Measurements from ENCODE around the gene OR9Q1.

Gene OR9Q1

GRCh38 chr11:58023435-58023931, at the start of gene OR9Q1:
Gene OR9Q1, plus strand, starts transcription at chr11:58023881. Its CDS starts 155,564 bp downstream, at chr11:58179445.
- no peak for DNase-seq (ENCODE audit: low read depth in 2 of 2)

GRCh38 chr11:57974132-57974531, 49.5 kb upstream of the OR9Q1 start:
- no peak overlapping the region for H3K4me3 ChIP-seq (replicated peaks in 1 of 2; ENCODE audit: low read depth in 2 of 2, low read length in 2 of 2)
- no peak for TF ChIP-seq CTCF (IDR thresholded peaks at IDR 0.05; ENCODE audit: low read depth, low read length)
- no peak for DNase-seq (ENCODE audit: low read depth in 2 of 2)

More at GRCh38 chr11:58023435-58023931, at the start of gene OR9Q1:
- no peak for TF ChIP-seq CTCF (IDR thresholded peaks at IDR 0.05; ENCODE audit: low read depth, low read length)
- no peak within 1 kb of the TSS for H3K4me3 ChIP-seq (replicated peaks in 1 of 2; ENCODE audit: low read depth in 2 of 2, low read length in 2 of 2)

GRCh38 chr11:57974848-57975601, 48.7 kb upstream of the OR9Q1 start:
- peak in 1 of 2 donors; percentile 3 for DNase-seq (ENCODE audit: low read depth in 2 of 2)
- TF ChIP-seq CTCF (IDR thresholded peaks at IDR 0.05; ENCODE audit: low read depth, low read length), result no peak
- no peak overlapping the region for H3K4me3 ChIP-seq (replicated peaks in 1 of 2; ENCODE audit: low read depth in 2 of 2, low read length in 2 of 2)

- DNase-seq (ENCODE audit: low read depth in 2 of 2), result no peak
- TF ChIP-seq CTCF (IDR thresholded peaks at IDR 0.05; ENCODE audit: low read depth, low read length), result no peak
- no peak overlapping the region for H3K4me3 ChIP-seq (replicated peaks in 1 of 2; ENCODE audit: low read depth in 2 of 2, low read length in 2 of 2)
These were observed 46.0 kb upstream of the OR9Q1 start for GRCh38 chr11:57977709-57978108.

- DNase-seq (ENCODE audit: low read depth in 2 of 2), result no peak
- no peak for TF ChIP-seq CTCF (IDR thresholded peaks at IDR 0.05; ENCODE audit: low read depth, low read length)
- no peak overlapping the region for H3K4me3 ChIP-seq (replicated peaks in 1 of 2; ENCODE audit: low read depth in 2 of 2, low read length in 2 of 2)
These were observed 44.8 kb upstream of the OR9Q1 start for GRCh38 chr11:57978686-57979531.

GRCh38 chr11:57979532-57980079, 44.1 kb upstream of the OR9Q1 start:
- H3K4me3 ChIP-seq (replicated peaks in 1 of 2; ENCODE audit: low read depth in 2 of 2, low read length in 2 of 2), result no peak overlapping the region
- TF ChIP-seq CTCF (IDR thresholded peaks at IDR 0.05; ENCODE audit: low read depth, low read length), result no peak
- no peak for DNase-seq (ENCODE audit: low read depth in 2 of 2)

Data from cardiac fibroblast (primary cell).